ENCODE results near the gene CRTAC1.
"Not testable (repeated sequence)": the region's sequence is repeated elsewhere in the genome, so short reads cannot be mapped to it uniquely, and the experiment has no call there.

The CRTAC1 gene

GRCh38 chr10:97842656-97843280 is 187.7 kb downstream of the CRTAC1 start:
- DNase-seq (ENCODE audit: low read depth) = no peak

DNA sequence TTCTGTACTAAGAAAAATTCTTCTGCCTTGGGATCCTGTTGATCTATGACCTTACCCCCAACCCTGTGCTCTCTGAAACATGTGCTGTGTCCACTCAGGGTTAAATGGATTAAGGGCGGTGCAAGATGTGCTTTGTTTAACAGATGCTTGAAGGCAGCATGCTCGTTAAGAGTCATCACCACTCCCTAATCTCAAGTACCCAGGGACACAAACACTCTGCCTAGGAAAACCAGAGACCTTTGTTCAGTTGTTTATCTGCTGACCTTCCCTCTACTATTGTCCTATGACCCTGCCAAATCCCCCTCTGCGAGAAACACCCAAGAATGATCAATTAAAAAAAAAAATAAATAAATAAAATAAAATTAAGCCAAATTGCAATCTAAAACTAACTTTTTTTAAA is 188.3 kb downstream of the CRTAC1 start:
- not testable (repeated sequence) for DNase-seq (ENCODE audit: low read depth)

DNA sequence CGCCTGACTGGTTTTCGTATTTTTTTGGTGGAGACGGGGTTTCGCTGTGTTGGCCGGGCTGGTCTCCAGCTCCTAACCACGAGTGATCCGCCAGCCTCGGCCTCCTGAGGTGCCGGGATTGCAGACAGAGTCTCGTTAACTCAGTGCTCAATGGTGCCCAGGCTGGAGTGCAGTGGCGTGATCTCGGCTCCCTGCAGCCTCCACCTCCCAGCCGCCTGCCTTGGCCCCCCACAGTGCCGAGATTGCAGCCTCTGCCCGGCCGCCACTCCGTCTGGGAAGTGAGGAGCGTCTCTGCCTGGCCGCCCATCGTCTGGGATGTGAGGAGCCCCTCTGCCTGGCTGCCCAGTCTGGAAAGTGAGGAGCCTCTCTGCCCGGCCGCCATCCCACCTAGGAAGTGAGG is 189.3 kb downstream of the CRTAC1 start:
- DNase-seq (ENCODE audit: low read depth) = not testable (repeated sequence)

DNA sequence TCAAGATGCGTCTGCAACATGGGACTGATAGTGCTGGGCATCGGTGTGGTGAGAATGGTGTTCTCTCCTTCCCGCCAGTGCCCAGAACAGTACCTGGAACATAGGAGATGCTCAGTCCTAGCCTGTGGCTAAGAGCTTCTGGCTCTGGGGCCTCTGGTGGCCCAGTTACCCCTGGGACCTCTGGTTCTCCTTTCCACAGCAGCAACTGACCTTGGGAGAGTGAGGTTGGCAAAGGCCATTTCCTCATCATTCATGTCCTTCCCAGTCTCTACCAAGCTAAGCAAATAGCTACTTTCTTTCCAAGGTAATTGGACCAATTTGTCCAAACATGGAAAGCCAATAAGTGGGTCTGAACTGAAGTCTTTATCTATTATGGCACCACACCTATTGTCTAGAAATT is 192.3 kb downstream of the CRTAC1 start:
- no peak for DNase-seq (ENCODE audit: low read depth)

DNA sequence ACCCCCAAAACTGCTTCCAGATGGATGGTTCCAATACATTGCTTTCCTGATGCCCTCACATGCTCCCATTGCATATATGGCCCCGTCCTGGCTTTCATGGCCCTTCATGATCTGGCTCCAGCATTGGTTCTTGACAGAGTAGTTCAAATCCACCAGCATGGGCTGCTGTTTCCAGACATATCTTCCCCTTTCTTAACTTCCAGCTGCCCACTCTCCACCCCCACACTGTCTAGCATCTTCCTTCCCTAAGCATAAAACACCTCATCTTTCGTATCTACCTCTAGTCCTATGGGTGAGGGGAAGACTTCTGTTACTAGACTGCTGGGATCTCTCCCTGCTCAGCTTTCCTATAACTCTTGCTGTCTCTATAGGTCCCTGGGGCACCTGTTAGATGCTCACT is 194.0 kb downstream of the CRTAC1 start:
- DNase-seq (ENCODE audit: low read depth) = no peak

- no peak for DNase-seq (ENCODE audit: low read depth)
Measured at GRCh38 chr10:97831259-97831658, 199.2 kb downstream of the CRTAC1 start.

DNA sequence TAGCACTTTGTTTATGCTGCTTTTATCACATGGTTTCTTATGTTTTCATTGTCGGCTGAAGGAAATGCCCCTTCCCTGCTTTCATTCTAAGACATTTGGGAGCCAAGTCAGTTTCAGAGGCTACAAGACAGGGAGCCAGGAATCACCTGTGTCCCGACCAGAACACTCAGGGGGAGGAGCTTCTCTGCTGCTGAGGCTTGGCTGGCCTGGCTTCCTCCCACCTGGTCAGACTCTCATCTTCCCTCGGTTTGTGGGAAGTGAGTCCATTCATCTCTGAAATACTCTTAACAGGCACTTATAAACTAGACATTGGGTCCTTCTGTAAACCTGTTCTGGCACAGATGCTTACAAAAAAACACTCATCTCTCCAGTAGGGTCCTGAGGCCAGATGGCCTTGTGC is 200.4 kb downstream of the CRTAC1 start:
- DNase-seq (ENCODE audit: low read depth) = no peak

- DNase-seq (ENCODE audit: low read depth) = no peak
Measured at GRCh38 chr10:97828721-97829120, 201.7 kb downstream of the CRTAC1 start.

DNA sequence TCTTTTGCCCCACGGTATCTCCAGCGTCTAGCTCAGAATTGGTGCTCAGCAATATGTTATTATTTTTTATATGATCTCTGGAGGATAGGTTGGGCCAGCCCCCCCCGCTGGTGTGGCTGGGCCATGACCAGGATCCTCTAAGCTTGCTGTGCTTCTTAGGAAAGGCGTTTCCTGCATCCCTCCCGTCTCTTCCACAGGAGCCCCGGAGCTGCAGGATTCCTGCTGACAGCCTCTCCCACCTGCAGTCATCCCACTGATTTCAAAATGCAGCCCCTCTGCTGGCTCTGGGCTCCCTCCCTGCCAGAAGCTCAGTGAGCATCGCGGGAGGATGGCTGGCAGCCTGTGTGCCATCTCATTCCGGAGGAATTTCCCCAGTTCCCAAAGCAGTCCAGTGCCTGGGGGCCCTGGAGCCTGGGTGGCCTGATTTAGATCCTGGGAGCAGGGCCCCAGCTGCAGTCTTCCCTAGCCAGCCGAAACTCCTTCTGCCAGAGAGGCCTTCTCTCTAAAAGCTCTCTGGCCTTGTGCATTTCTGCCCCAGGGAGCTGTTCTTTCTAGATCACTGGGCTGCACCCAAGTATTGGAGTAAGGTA is 202.6 kb downstream of the CRTAC1 start:
- no peak for DNase-seq (ENCODE audit: low read depth)

DNA sequence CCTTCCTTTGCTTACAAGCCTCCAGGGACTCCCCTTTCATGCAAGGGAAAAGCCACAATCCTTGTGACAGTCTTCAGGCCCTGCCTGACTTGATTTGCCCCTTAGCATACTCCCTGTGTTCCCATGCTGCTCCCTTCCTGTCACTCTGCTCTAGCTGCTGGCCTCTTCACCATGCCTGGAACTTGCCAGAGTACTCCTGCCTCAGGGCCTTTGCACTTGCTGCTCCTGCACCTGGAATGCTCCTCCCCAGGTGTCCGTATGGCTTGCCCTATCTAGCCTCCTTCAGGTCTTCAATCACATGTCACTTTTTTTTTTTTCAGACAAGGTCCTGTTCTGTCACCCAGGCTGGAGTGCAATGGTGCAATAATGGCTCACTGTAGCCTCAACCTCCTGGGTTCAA is 203.5 kb downstream of the CRTAC1 start:
- DNase-seq (ENCODE audit: low read depth) = no peak

GRCh38 chr10:97825020-97825760 is 205.2 kb downstream of the CRTAC1 start:
- DNase-seq (ENCODE audit: low read depth) = no peak

GRCh38 chr10:97823734-97824133 is 206.7 kb downstream of the CRTAC1 start:
- no peak for DNase-seq (ENCODE audit: low read depth)

- no peak for DNase-seq (ENCODE audit: low read depth)
Measured at GRCh38 chr10:97822261-97822687, 208.1 kb downstream of the CRTAC1 start.

- no peak for DNase-seq (ENCODE audit: low read depth)
Measured at GRCh38 chr10:97821308-97822038, 208.9 kb downstream of the CRTAC1 start.

DNA sequence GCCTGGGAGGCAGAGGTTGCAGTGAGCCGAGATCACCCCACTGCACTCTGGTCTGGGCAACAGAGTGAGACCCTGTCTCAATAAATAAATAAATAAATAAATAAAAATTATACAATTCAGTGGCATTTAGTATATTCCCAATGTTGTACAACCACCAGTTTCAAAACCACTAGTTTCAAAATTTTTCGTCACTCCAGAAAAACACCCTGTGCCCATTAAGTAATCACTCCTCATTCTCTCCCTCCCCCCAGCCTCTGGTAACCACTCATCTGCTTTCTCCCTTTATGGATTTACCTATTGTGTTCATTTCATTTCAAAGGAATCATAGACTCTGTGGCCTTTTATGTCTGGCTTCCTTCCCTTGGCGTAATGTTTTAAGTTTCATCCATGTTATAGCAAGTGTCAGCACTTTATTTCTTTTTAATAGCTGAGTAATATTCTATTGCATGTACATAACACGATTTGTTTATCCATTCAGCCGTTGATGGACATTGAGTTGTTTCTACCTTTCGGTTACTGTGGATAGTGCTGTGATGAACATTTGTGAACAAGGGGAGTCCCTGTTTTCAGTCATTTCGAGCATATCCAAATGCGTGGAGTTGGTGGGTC is 210.2 kb downstream of the CRTAC1 start:
- no peak for DNase-seq (ENCODE audit: low read depth)

GRCh38 chr10:97818572-97818971 is 211.8 kb downstream of the CRTAC1 start:
- no peak for DNase-seq (ENCODE audit: low read depth)

DNA sequence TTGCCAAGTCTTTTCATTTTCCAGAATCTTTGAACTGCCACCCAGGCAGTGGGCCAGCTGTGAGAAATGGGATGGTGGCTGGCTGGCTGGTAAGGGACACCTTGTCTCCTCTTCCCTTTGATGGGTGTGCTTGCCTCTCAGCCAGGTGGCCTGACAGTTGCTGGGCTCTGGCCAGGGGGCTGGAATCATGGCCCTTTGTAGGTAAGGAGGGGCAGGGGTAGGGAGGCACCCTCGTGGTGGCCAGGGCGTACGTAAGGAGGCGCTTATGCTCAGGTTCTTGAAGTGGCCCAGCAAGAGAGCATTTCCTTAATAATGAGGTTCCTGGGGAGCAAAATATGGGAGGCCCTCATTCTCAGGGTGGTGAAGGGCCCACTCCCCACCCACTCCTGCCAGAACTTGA is 213.8 kb downstream of the CRTAC1 start:
- no peak for DNase-seq (ENCODE audit: low read depth)
